ENCODE results near the gene PLXDC2. TPM values are rescaled to one million over a fixed set of nuclear protein-coding genes. Genes with fewer than 3 reads are reported as not detected.

Gene PLXDC2
- polyA plus RNA-seq, 3 donors = 32.4 to 40.1 (median 36.7) TPM

- DNase-seq (ENCODE audit: low read depth in 3 of 3, low spot score in 2 of 3) = no peak
These were observed 115.8 kb downstream of the PLXDC2 start for GRCh38 chr10:19931894-19932590.

GRCh38 chr10:19932806-19933371, 116.7 kb downstream of the PLXDC2 start:
- DNase-seq (ENCODE audit: low read depth in 3 of 3, low spot score in 2 of 3) = no peak

DNA sequence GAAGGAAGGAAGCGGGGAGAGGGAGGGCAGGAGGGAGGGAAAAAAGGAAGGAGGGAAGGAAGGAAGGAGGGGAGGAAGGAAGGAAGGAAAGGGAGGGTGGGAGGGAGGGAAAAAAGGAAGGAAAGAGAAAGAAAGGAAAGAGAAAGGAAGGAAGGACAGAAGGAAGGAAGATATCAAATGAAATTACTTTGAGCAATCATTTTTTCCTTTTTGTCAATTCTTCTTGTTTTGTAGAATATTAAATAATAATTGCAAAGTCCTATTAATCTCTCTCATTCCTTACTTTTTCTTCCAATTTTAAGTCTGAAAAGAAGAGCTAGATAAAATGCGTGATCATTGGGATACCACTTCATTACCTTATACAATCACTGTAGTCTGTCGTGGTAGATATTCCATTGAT, 117.5 kb downstream of the PLXDC2 start:
- no peak for DNase-seq (ENCODE audit: low read depth in 3 of 3, low spot score in 2 of 3)

- no peak for DNase-seq (ENCODE audit: low read depth in 3 of 3, low spot score in 2 of 3)
These were observed 118.9 kb downstream of the PLXDC2 start for GRCh38 chr10:19935176-19935575.

DNA sequence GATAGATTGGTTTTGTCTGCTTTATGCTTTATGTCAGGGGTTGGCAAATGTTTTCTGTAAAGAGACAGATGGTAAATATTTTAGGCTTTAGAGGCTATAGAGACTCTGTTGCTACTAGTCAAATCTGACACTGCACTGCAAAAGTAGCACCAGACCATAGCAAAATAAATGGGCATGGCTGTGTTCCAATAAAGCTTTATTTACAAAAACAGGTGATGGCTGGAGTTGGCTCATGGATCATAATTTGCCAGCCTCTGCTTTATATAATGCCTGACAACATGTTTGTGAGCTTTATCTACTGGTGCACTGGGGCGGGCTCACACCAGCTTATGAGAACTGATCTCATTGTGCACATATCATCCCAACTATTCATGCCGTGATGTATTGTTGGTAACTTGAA, 120.1 kb downstream of the PLXDC2 start:
- no peak for DNase-seq (ENCODE audit: low read depth in 3 of 3, low spot score in 2 of 3)

GRCh38 chr10:19937989-19938388, 121.8 kb downstream of the PLXDC2 start:
- no peak for DNase-seq (ENCODE audit: low read depth in 3 of 3, low spot score in 2 of 3)

DNA sequence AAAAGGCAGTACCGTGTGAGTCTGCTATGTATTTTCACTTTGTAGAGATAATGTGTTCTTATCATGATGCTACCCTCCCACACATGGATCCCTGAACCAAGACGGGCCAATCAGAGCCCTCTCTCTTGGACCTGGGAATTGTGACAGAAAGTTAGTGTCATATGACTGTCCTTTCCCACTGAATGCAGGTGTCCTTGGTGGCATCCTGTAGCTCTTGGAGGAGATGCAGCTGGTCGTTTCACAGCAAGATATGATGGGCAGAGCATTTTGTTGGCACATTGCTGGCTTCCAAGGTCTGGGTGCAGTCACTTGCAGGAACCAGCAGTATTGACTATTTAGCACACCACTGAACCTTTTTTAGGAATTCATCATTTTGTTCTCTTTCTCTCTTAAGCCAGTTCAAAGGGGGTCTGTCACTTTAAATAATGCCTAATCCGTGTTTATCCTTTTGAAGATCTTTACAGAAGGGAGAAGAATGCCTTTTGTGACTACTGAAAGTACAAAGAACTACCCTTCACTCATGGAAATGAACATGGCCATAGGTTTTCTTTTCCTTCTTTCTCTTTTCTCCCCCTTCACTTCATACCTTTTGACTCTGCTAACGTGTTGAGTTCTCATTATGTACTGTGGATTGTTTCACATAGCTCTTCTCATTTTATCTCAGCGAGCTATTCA, 125.1 kb downstream of the PLXDC2 start:
- no peak for DNase-seq (ENCODE audit: low read depth in 3 of 3, low spot score in 2 of 3)

DNA sequence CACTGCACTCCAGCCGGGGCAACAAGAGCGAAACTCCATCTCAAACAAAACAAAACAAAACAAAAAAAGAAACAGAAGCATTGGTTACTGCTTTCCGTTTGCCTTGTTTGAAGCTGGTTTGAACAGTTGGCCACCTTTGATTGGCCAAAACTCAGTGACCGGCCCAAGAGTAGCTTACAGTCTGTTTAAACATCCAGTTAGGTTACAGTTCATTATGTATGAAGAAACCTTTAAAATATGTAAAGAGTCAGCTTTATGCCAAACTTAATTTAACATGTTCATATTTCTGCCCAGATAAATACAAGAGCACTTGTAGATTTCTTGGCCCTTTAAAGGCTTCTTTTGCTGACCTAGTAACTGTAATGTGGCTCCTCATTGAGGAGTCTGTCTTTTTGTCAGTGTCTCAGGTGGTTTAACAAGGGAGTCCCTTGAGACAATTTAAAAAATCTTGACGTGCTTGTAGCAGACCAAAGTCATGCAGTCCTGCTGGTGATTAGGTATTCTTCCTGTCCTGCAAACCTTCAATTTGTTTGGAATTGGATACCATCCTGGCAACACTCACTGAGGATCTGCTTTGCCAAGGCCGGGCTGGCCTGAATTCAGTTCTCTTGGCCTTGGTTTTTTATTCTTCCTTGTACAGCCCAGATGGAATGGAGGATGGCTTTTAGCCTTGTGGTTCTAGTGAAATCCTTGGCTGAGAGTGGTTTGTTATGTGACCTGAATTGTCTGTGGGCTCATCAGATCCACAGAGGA, 128.9 kb downstream of the PLXDC2 start:
- no peak for DNase-seq (ENCODE audit: low read depth in 3 of 3, low spot score in 2 of 3)

GRCh38 chr10:19946245-19946644, 130.0 kb downstream of the PLXDC2 start:
- no peak for DNase-seq (ENCODE audit: low read depth in 3 of 3, low spot score in 2 of 3)

DNA sequence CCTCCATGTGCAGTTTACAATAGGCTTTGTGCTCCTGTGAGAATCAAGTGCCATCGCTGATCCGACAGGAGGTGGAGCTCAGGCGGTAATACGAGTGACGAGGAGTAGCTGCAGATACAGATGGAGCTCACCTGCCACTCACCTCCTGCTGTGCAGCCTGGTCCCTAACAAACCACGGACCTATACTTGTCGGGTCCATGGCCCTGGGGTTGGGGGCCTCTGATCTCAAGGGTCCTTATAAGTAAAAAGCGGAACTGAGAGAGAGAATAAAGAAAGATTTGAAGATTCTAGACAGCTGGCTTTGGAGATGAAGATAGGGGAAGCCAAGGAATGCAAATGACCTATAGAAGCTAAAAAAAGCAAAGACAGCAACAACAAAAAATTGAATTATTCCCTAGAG, 130.6 kb downstream of the PLXDC2 start:
- no peak for DNase-seq (ENCODE audit: low read depth in 3 of 3, low spot score in 2 of 3)

- no peak for DNase-seq (ENCODE audit: low read depth in 3 of 3, low spot score in 2 of 3)
These were observed 131.0 kb downstream of the PLXDC2 start for GRCh38 chr10:19947215-19947614.

- no peak for DNase-seq (ENCODE audit: low read depth in 3 of 3, low spot score in 2 of 3)
These were observed 131.4 kb downstream of the PLXDC2 start for GRCh38 chr10:19947656-19948055.

- DNase-seq (ENCODE audit: low read depth in 3 of 3, low spot score in 2 of 3) = no peak
These were observed 136.2 kb downstream of the PLXDC2 start for GRCh38 chr10:19952224-19953010.

DNA sequence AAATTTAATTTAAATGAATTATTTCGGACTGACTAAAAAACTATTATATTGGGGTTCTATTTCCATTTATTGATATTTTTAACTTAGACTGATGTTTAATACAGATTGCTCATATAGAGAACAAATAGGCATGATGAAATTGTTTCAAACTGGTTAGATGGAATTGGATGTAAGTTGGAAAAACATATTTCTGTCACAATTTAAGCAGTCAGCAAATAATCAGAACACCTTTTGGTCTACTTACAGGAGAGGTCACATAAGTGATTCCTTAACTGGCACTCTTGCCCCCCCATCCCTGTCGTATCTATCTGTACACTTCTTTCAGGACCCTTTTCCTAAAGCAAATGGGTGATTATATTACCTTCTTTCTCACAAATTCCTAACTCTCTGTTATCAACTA, 138.4 kb downstream of the PLXDC2 start:
- no peak for DNase-seq (ENCODE audit: low read depth in 3 of 3, low spot score in 2 of 3)

- DNase-seq (ENCODE audit: low read depth in 3 of 3, low spot score in 2 of 3) = no peak
These were observed 140.3 kb downstream of the PLXDC2 start for GRCh38 chr10:19956516-19957032.

GRCh38 chr10:19958787-19959186, 142.6 kb downstream of the PLXDC2 start:
- no peak for DNase-seq (ENCODE audit: low read depth in 3 of 3, low spot score in 2 of 3)

- DNase-seq (ENCODE audit: low read depth in 3 of 3, low spot score in 2 of 3) = no peak
These were observed 145.1 kb downstream of the PLXDC2 start for GRCh38 chr10:19961076-19962053.

DNA sequence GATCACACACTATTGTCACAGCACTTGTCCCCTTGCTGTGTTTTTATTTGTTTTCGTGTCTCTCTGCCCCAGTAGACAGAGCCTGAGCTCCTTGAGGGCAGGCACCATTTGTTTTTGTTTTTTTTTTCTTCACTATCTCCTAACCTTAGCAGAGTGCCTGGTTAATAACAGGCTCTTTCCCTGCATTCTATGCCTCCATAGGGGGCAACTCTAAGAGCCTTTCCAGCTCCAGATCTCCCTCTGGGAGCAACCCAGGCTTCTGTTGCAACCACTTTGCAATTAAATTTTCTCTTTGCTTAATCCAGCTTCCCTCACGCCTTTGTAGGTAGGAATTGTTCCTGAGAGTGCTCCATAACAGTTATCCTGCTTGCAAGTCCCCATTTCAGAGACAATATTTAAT, 148.4 kb downstream of the PLXDC2 start:
- DNase-seq (ENCODE audit: low read depth in 3 of 3, low spot score in 2 of 3) = no peak

DNA sequence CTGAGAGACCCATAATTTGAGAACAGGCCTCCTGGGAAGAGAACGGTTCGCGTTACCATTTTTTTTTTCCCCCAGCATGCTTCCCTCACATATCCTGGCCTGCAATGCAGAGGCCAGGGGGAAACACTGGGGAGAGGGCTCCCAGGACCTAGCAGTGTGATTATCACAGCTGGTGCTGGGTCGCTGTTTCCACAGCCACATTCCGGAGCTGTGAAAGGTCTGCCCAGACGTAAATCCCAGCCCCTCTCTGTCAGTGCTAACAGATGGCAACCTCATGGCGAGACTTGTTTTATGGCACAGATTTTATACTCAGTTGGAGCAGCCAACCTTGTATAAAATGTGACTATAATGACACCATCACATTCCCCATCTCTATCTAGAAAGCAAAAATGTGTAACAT, 150.5 kb downstream of the PLXDC2 start:
- no peak for DNase-seq (ENCODE audit: low read depth in 3 of 3, low spot score in 2 of 3)

Data from right renal cortex interstitium (tissue), 3 donors.